ENCODE data around the gene RPL9.

- no peak for TF ChIP-seq POLR2AphosphoS5 (IDR thresholded peaks at IDR 0.05)
- TF ChIP-seq, protein P1, sequence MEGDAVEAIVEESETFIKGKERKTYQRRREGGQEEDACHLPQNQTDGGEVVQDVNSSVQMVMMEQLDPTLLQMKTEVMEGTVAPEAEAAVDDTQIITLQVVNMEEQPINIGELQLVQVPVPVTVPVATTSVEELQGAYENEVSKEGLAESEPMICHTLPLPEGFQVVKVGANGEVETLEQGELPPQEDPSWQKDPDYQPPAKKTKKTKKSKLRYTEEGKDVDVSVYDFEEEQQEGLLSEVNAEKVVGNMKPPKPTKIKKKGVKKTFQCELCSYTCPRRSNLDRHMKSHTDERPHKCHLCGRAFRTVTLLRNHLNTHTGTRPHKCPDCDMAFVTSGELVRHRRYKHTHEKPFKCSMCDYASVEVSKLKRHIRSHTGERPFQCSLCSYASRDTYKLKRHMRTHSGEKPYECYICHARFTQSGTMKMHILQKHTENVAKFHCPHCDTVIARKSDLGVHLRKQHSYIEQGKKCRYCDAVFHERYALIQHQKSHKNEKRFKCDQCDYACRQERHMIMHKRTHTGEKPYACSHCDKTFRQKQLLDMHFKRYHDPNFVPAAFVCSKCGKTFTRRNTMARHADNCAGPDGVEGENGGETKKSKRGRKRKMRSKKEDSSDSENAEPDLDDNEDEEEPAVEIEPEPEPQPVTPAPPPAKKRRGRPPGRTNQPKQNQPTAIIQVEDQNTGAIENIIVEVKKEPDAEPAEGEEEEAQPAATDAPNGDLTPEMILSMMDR (IDR thresholded peaks at IDR 0.05): no peak
- no peak for TF ChIP-seq POLR2A (IDR thresholded peaks at IDR 0.05)
Observed at GRCh38 chr4:39429476-39430334, 29.0 kb downstream of the RPL9 start.

All from sigmoid colon (tissue), 4 donors.